GM19035 (cell line): ENCODE measurements around the gene C16orf89.

Experiments
- ATAC-seq: cut with Tn5 transposase; IDR thresholded peaks from one replicate; pipeline ENCODE4 v1.9.1; 2021; ENCODE audit not compliant: unreplicated experiment

Gene C16orf89

GRCh38 chr16:5010576-5011329 is 55.0 kb downstream of the C16orf89 start:
- ATAC-seq, result no peak

DNA sequence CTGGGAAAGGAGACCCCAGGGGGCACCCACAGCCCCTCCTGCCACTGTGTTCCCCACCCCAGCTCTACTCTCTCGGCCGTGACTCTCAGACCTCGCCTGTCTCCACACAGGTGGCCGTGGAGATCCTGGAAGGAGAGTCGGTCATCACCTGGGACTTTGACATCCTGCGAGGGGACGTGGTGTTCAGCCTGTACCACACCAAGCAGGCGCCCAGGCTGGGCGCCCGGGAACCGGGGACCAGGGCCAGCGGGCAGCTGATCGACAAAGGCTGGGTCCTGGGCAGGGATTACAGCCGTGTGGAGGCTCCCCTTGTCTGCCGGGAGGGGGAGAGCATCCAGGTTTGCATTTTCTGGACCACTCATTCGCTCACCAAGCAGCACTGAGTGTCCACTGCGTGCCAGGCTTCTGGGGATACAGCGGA is 57.4 kb downstream of the C16orf89 start:
- ATAC-seq, result no peak

DNA sequence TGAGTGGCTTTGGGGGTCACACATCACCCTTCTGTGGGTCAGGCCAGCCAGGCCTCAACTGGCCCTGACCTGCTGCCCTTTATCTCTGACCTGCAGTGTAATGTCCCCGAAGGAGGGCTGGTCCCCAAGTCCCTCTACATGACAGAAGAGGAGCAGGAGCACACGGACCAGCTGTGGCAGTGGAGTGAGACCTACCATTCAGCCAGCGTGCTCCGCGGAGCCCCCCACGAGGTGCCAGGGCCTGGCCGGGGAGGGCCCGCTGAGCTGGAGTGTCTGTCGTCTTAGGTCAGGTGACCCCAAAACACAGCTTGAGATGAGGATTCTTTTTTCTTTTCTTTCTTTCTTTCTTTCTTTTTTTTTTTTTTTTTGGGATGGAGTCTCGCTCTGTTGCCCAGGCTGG is 58.5 kb downstream of the C16orf89 start:
- ATAC-seq, result no peak

DNA sequence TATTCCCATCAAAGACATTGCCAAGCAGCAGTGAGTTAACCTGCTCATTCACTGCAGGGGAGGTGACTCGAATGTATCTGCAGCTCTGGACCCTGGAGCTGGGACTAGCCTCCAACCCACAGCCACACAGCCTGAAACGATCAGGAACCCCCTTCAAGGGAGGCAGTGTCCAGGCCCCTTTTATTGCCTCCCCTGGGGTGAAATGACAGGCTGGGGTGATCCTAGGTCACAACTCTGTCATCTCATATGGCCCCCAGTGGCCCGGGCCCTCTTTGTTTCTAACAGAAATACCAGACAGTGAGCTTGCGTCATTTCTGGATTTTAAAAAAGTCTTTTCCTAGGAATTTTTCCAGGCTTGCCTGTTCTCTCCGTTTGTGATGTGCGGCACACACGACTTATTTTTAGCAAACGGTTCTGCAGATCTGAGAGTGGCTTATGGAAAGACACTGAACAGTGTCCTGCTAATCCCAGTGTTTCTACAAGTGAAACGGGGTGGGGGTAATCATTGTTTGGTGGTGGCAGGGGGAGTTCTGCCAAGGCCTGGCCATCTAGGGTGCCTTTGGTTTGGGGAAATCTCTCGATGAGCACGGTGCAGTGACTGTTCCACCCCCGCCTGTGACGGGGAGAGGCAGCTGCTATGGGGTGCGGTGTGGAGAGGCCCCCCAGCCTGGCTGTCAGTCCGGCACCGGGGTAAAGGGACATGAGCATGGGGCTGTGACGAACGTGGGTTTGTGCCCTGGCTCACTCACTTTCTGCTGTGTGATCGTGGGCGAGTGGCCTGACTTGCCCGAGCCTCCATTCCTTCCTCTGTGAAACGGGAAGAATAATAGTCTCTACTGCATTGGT is 59.2 kb downstream of the C16orf89 start:
- no peak for ATAC-seq

DNA sequence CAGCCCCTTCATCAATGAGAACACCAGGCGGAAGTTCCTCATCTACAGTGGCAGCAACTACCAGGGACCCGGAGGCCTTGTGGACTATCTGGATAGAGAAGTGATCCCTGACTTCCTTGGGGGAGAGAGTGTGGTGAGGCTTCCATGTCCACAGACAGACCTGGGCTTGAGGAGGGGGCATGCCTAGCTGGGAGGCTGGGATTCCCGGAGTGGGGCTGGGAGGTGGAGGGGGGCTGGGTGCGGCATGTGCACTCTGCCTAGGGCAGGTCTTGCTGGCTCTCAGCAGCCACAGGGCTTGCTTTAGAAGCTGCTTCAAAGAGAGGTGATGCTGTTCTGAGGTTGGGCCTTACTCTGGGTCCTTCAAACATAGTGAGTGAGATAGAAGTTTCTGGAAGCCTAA is 59.8 kb downstream of the C16orf89 start:
- ATAC-seq, result no peak

DNA sequence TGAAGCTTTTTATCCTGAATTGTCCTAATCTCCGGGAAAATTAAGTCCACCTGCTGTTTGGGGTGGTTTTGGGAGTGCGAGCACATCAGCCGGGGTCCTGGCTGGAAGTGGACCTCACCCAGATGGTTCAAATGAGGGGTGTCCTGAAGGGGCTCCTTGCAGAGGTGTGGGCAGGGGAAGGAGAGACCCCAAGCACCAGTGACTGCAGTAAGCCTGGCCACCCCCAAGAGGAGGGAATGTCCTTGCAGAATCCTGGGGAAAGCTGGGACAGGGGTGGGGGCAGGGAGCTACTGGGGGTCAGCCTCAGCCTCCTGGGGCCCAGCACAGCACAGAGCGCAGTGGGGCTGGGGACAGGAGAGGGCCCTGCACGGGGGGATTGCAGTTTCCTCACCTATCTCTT is 61.4 kb downstream of the C16orf89 start:
- no peak for ATAC-seq

GRCh38 chr16:5003828-5004227 is 61.9 kb downstream of the C16orf89 start:
- ATAC-seq, result no peak

DNA sequence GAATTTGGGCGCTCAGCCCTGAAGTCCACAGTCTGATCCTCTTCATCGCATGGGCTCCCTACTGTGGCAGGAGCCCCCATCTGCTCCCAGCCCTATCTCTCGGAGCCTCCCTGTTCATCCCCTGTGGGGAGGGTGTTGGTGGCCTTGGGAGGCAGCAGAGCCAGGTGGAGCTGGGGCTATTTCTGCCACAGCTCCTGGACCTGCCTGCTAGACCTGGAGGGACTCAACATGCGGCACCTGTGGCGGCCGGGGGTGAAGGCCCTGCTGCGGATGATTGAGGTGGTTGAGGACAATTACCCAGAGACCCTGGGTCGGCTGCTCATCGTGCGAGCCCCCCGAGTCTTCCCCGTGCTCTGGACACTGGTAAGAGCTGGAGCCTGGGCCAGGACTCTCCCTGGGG is 62.5 kb downstream of the C16orf89 start:
- no peak for ATAC-seq

DNA sequence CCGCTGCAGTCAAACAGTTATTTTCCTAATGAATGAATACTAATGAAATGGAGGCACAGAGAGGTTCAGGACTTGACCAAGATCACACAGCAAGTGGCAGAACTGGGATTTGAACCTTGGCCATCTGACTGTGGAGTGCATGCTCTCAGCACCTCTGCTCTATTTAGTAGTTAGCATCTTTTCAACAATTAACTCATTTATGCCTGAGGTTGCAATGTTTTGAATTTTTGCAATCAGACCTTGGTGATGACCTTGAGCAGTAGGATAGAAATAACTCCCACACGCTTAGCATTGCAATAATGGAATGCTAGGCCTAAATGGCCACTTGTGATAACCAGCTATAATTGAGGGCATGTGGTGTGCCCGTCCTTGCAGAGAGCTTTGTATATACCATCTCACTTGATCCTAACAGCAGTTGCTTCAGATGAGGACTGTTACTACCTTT is 63.0 kb downstream of the C16orf89 start:
- ATAC-seq, result no peak

DNA sequence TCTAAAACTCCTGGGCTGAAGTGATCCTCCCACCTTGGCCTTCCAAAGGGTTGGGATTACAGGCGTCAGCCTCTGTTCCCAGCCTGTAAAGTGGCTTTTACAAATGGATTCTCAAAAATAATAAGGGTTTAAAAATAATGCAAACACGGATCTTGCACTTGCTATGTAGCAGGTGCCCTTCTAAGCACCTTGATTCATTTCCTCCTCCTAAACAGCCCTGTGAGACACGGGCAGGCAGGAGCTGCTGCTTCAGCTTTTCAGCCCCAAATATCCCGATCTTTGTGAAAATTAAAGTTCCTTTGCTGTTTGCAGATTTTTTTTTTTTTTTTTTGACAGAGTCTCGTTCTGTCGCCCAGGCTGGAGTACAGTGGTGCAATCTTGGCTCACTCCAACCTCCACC is 63.8 kb downstream of the C16orf89 start:
- ATAC-seq, result no peak

GRCh38 chr16:5001571-5001970 is 64.2 kb downstream of the C16orf89 start:
- no peak for ATAC-seq

GRCh38 chr16:5000573-5001001 is 65.2 kb downstream of the C16orf89 start:
- ATAC-seq, result no peak

- ATAC-seq, result no peak
These were observed 70.9 kb downstream of the C16orf89 start for GRCh38 chr16:4994719-4995434.
